GM21423 (cell line): Measurements from ENCODE around the gene VMP1.
"Not testable (repeated sequence)": the region's sequence is repeated elsewhere in the genome, so short reads cannot be mapped to it uniquely, and the experiment has no call there.

Experiments
- ATAC-seq: cut with Tn5 transposase; IDR thresholded peaks from one replicate; pipeline ENCODE4 v1.9.1; 2021; ENCODE audit warnings: mild to moderate bottlenecking, moderate library complexity; ENCODE audit not compliant: unreplicated experiment

The VMP1 gene

GRCh38 chr17:59753522-59754467 lies 46.3 kb downstream of the VMP1 start:
- ATAC-seq, result no peak

GRCh38 chr17:59754552-59754951 lies 47.1 kb downstream of the VMP1 start:
- no peak for ATAC-seq

GRCh38 chr17:59755069-59755468 lies 47.6 kb downstream of the VMP1 start:
- not testable (repeated sequence) for ATAC-seq

- no peak for ATAC-seq
Measured at GRCh38 chr17:59756236-59756818, 48.9 kb downstream of the VMP1 start.

GRCh38 chr17:59757043-59757442 lies 49.6 kb downstream of the VMP1 start:
- no peak for ATAC-seq

GRCh38 chr17:59757470-59757869 lies 50.0 kb downstream of the VMP1 start:
- ATAC-seq, result no peak

GRCh38 chr17:59757881-59758385 lies 50.5 kb downstream of the VMP1 start:
- no peak for ATAC-seq

- ATAC-seq, result not testable (repeated sequence)
Measured at GRCh38 chr17:59758998-59759651, 51.7 kb downstream of the VMP1 start.

- no peak for ATAC-seq
Measured at GRCh38 chr17:59760160-59760559, 52.7 kb downstream of the VMP1 start.

GRCh38 chr17:59761385-59762048 lies 54.1 kb downstream of the VMP1 start:
- ATAC-seq, result no peak

GRCh38 chr17:59762049-59762823 lies 54.8 kb downstream of the VMP1 start:
- ATAC-seq, result no peak

- no peak for ATAC-seq
Measured at GRCh38 chr17:59762824-59763374, 55.4 kb downstream of the VMP1 start.

GRCh38 chr17:59763861-59764260 lies 56.4 kb downstream of the VMP1 start:
- ATAC-seq, result no peak

- no peak for ATAC-seq
Measured at GRCh38 chr17:59764292-59764741, 56.9 kb downstream of the VMP1 start.

- ATAC-seq, result no peak
Measured at GRCh38 chr17:59765038-59765437, 57.6 kb downstream of the VMP1 start.

- no peak for ATAC-seq
Measured at GRCh38 chr17:59766491-59766890, 59.0 kb downstream of the VMP1 start.

- no peak for ATAC-seq
Measured at GRCh38 chr17:59767176-59767575, 59.7 kb downstream of the VMP1 start.

- ATAC-seq, result no peak
Measured at GRCh38 chr17:59769887-59770286, 62.4 kb downstream of the VMP1 start.

GRCh38 chr17:59771093-59771492 lies 63.6 kb downstream of the VMP1 start:
- no peak for ATAC-seq
